B cell (primary cell): Measurements from ENCODE around the gene SIPA1L2.

Experiments used
- EZH2 ChIP-seq: IDR thresholded peaks from 2 replicates; pipeline ENCODE4 v1.6.1; 2012; ENCODE audit warnings: borderline replicate concordance, low read depth, mild to moderate bottlenecking, moderate library complexity, low read length; ENCODE audit not compliant: insufficient read depth, poor library complexity, severe bottlenecking
- TF ChIP-seq, protein P1 (sequence below): fragments of 200-600 bp; IDR thresholded peaks from one replicate; pipeline ENCODE4 v1.8.0; 2022; ENCODE audit warnings: antibody characterized with exemption, mild to moderate bottlenecking

DNA sequence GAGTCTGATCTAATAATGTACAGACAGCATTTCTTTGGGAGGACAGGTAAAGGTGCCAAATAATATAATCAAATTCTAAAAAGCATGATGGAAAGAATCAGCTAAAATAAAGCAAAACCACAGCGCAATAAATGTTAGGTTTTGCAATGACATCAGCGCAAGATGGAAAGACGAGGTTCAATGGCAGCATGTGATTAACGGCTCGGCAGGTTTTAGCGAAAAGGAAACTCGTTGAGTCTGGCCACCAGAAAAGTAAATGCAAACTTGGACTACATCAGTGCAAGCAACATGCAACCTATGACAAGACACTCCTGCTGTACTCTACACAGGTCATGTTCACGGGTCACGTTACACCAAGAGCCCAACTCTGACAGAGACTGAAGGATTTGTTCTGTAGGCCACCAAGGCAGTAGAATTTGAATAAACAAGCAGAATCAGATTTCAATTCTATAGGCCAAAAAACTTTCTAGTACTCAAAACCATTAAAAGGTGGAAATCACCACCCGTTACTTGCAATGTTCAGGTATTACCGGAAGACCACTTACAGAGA is 4.5 kb downstream of the SIPA1L2 start:
- TF ChIP-seq, protein P1, sequence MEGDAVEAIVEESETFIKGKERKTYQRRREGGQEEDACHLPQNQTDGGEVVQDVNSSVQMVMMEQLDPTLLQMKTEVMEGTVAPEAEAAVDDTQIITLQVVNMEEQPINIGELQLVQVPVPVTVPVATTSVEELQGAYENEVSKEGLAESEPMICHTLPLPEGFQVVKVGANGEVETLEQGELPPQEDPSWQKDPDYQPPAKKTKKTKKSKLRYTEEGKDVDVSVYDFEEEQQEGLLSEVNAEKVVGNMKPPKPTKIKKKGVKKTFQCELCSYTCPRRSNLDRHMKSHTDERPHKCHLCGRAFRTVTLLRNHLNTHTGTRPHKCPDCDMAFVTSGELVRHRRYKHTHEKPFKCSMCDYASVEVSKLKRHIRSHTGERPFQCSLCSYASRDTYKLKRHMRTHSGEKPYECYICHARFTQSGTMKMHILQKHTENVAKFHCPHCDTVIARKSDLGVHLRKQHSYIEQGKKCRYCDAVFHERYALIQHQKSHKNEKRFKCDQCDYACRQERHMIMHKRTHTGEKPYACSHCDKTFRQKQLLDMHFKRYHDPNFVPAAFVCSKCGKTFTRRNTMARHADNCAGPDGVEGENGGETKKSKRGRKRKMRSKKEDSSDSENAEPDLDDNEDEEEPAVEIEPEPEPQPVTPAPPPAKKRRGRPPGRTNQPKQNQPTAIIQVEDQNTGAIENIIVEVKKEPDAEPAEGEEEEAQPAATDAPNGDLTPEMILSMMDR = no peak
- no peak for TF ChIP-seq EZH2
